ENCODE measurements around the gene PACS1.
"Not testable (repeated sequence)": the region's sequence is repeated elsewhere in the genome, so short reads cannot be mapped to it uniquely, and the experiment has no call there.

Gene PACS1

GRCh38 chr11:66230156-66230555, 160.1 kb downstream of the PACS1 start:
- DNase-seq: no peak

GRCh38 chr11:66230978-66231377, 160.9 kb downstream of the PACS1 start:
- DNase-seq: no peak

- no peak for DNase-seq
These were observed 161.5 kb downstream of the PACS1 start for GRCh38 chr11:66231561-66231960.

DNA sequence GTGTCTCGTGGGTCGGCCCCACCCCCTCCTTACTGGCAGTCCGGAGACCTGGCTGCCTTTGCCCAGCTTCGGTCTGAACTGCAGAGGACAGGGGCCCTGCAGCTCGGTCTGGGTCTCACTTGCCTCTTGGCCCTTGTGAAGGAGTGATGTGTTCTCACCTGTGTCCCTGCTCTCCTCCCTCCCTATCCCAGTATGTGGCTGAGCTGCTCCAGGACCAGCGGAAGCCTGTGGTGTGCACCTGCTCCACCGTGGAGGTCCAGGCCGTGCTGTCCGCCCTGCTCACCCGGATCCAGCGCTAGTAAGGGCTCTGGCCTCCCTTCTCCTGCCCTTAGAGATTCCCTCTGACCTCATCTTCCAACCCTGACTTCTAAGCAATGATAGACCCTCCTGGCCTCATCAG, 162.7 kb downstream of the PACS1 start:
- no peak for DNase-seq

GRCh38 chr11:66233301-66233700, 163.2 kb downstream of the PACS1 start:
- no peak for DNase-seq

- no peak for DNase-seq
These were observed 165.1 kb downstream of the PACS1 start for GRCh38 chr11:66235141-66235540.

DNA sequence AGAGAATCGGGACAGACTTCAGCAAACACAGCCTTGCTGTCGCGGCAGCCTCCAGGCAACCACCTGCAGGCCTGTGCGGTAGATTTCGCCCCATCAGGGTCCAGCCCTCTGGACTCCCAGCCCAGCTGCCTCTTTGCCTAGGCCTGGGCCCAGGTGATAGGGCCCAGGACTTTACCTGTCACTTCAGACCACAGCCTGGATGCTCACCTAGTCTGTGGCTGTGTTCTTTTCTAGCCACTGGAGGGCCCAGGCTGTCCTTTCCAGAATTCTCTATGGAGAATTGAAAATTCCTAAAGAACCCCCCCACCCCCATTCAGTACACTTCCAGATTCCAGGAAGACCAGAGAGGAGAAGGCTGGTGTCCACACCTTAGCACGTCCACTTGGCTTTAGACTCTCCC, 167.8 kb downstream of the PACS1 start:
- no peak for DNase-seq

DNA sequence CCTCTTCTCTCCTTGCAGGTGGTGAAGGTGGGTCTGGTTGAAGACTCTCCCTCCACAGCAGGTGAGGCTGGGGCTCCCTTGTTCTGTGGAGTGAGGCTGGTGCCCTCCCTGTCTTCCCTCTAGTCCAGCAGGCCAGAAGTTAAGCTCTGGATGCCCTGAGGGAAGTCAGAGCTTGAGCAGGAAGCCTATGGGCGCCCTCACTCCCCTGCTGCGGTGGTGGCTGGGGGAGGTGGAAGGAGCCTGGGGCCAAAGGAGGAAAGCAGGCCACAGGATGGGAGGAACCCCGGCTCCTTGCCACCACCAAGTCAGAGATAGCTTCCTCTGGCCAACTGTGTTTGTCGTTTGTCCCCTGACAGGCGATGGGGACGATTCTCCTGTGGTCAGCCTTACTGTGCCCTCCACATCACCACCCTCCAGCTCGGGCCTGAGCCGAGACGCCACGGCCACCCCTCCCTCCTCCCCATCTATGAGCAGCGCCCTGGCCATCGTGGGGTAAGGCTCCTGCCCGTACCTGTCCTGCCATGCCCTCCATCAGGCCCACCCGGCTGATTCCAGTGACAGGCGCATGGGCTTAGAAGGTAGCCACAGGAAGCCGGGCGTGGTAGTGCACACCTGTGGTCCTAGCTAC, 168.8 kb downstream of the PACS1 start:
- no peak for DNase-seq

DNA sequence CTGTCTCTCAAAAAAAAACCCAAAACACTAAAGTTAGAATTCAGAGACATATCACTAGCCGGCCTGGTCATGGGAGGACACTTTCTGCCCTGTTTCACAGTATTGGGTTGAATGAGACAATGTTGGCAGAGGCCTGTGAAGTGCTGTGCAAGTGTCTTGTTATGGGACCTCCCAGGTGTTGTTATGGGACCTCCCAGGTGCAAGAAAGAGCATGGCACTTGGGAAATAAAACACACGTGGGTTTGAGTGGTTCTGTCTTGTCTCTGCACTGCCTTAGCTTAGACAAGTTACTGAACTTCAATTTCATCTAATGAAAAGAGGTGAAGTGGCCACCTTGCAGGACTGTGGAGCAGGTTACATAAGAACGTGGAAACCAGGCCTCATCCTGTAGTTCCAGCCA, 169.4 kb downstream of the PACS1 start:
- DNase-seq: no peak

- DNase-seq: no peak
These were observed 170.1 kb downstream of the PACS1 start for GRCh38 chr11:66239998-66240780.

DNA sequence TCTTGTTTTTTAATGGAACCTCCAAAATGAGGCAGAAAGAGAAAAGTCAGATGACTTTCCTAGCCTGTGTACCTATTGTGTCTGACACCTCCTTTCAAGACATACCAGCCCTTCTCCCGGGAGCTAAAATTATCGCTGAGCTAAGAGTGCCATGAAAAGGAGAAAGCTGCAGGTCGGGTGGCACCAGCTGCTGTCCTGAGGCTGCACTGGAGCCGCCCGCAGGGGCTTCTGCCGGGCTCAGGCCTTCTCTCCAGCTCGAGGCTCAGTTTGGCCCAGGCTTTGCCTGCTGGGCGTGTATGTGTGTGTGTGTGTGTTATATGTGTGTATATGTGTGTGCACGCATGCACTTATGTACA, 170.7 kb downstream of the PACS1 start:
- no peak for DNase-seq

DNA sequence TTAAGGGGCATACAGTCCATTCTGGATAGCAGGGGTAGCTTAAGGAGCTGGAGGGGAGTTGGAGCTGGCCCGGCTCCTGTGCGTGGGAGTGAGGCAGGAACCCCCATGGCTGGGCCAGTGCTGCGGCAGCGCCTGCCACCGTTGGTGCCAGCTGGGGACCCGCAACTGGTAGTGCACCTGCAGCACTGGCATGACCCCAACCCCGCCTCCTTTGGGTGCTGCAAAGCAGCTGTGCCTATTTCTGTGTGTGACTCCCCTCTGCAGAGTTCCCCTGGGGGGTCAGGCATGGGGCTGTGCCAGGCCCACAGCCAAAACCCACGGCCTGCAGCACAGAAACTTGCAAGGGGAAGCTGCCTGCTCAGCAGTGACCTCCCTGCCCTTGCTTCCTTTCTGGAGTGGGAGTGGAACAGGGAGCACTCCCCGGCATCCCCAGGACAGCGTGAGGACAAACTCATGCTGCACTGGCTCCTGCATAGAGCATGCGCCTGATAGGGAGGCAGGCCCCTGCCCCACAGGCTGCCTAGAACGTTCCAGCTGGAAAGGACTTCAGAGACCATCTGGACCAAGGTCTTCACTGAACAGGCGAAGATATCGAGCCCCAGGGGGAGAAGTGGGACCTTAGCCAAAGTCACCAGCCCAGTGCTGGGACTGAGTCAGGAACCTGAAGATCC, 172.2 kb downstream of the PACS1 start:
- DNase-seq: no peak

DNA sequence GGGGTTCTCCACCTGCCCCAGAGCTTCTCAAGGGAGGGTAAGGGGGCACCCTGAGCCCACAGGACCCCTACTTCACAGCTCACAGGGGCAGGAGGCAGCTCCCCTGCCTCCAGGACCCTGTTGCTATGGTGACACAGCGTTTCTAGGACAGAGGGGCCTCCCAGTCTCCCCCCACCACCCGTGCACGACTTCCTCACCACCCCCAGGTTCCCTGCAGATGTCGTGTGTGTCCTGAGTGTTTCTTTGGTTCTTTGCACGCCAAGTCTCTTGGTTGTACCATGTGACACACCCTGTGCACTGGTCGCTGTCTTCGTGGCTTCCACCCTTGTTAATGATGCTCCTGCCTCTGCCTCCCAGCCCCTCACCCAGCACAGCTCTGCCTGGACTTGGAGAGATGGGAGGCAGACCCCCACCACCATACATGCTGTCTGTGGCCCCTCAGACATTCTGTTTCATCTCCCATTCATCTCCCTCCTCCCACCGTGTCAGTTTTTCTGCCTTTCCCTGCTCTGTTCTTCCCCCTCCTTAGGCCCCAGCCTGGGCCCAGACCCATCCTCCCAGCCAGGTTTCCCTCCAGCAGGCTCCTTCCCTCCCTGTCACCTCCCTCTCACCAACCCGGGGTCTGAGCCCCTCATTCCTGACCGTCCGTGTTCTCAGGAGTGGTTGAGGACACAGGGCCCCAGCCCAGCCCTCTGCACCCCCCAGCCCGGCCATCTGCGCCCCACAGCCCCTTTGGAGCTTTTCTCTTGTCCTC, 173.9 kb downstream of the PACS1 start:
- DNase-seq: no peak

DNA sequence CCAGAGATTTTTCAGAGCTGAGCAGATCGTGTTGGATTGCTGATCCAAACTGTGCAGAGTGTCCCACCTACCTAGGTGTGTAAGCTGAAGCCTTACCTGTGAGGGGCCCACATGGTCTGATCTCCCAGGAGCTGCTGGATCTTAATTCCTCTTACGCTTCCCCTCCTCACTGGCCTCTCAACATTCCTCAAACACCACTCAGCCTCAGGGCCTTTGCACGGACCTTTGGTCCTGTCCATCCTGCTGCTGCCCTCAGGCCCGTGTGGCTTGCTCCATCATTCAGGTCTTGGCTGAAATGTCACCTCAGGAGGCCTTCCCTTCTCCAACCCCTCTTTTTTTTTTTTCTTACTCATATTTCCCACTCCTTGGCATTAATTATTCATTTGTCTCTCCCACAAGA, 177.2 kb downstream of the PACS1 start:
- no peak for DNase-seq

DNA sequence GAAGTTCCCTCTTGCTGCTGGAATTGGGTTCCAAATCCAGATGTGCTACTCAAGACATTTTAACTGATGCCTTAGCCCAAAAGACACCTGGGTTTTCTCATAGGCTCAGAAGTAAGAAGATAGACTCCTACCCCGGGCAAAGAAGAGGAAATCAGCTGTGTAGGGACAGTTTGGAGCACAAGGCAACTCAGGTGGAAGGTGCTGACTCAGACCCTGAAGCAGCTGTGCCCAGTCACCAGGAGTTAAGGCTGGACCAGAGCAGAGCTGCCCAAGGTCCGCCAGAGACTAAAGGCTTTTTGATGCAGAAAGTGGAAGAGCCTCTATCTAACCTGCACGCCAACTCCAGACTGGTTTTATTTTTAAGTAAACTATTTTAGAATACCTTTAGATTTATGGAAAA, 177.7 kb downstream of the PACS1 start:
- DNase-seq: no peak

- DNase-seq: no peak
These were observed 178.8 kb downstream of the PACS1 start for GRCh38 chr11:66248903-66249302.

- DNase-seq: no peak
These were observed 181.7 kb downstream of the PACS1 start for GRCh38 chr11:66251809-66252208.

- DNase-seq: not testable (repeated sequence)
These were observed 183.0 kb downstream of the PACS1 start for GRCh38 chr11:66253081-66253480.

GRCh38 chr11:66258473-66258893, 188.4 kb downstream of the PACS1 start:
- DNase-seq: no peak

GRCh38 chr11:66259225-66259624, 189.2 kb downstream of the PACS1 start:
- DNase-seq: no peak

- DNase-seq: no peak
These were observed 189.9 kb downstream of the PACS1 start for GRCh38 chr11:66259956-66260355.

DNA sequence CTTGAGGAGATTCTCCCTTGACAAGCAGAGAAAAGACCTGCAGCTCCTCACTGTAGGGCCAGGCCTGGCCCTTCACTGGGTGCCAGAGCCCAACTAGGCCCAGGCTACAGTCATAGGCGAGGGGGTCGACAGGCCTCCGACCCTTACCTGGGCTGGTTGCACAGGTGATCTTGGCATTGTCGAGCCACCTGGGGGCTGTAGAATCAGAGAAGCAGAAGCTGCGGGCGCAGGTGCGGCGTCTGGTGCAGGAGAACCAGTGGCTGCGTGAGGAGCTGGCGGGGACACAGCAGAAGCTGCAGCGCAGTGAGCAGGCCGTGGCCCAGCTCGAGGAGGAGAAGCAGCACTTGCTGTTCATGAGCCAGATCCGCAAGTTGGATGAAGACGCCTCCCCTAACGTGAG, 191.5 kb downstream of the PACS1 start:
- DNase-seq: no peak

GRCh38 chr11:66262191-66262590, 192.1 kb downstream of the PACS1 start:
- no peak for DNase-seq

GRCh38 chr11:66262696-66263095, 192.6 kb downstream of the PACS1 start:
- no peak for DNase-seq
